Activated CD8-positive, alpha-beta memory T cell treated with anti-CD3 and anti-CD28 coated beads, Interleukin-2, amount 50 U/mL, for 4 hours (primary cell): ENCODE data around the gene AIG1.
"Not testable (repeated sequence)": the region's sequence is repeated elsewhere in the genome, so short reads cannot be mapped to it uniquely, and the experiment has no call there.

Experiments used
- DNase-seq: peaks from one replicate; pipeline ENCODE4 v3.0.0-alpha.2; 2020

Gene AIG1

DNA sequence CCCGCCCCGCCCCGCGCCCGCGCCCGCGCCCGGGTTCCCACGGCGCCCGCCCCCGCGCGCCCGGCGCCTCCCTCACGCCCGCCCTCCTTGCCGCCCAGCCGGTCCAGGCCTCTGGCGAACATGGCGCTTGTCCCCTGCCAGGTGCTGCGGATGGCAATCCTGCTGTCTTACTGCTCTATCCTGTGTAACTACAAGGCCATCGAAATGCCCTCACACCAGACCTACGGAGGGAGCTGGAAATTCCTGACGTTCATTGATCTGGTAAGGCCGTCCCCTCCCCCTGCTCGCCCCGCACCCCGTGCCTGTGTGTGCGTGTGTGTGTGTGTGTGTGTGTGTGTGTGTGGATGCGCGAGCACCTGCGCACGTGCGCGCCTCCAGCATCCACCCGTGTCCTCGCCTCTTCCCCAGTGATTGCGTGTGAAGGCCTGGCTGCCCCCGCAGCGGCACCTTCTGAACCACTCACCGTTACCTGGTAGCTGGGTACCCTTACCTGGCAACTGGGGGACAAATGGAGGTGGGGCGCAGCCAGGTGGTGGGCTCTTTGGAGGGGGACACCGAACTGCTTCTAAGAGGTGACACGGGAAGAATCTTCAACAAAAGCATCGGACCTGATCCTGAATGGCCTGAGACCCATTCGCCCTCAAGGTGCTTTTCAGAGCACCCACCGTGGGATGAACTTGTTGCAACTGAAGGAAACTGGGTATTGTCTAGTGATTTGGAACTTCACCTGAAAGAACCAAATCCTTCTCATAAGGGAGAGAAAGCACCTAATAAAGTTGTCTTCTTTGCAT is at the start of gene AIG1:
AIG1 (plus strand) TSS at position 84 of the 791 bp plus-strand sequence; CDS start at position 121, 37 bp downstream.
- DNase-seq = peak; percentile 67

GRCh38 chr6:143014764-143015163 is 45.9 kb upstream of the AIG1 start:
- no peak for DNase-seq

DNA sequence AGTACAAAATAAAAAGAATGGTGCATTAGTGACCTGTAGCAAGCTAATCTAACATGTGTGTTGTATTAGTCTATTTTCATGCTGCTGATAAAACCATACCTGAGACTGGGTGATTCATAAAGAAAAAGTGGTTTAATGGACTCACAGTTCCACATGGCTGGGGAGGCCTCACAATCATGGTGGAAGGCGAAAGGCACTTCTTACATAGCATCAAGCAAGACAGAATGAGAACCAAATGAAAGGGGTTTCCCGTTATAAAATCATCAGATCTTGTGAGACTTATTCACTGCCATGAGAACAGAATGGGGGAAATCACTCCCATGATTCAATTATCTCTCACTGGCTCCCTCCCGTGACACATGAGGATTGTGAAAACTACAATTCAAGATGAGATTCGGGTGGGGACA is 45.4 kb upstream of the AIG1 start:
- DNase-seq = no peak

GRCh38 chr6:143018955-143019354 is 41.7 kb upstream of the AIG1 start:
- DNase-seq = no peak

GRCh38 chr6:143020862-143021261 is 39.8 kb upstream of the AIG1 start:
- not testable (repeated sequence) for DNase-seq

GRCh38 chr6:143021543-143021942 is 39.1 kb upstream of the AIG1 start:
- no peak for DNase-seq

GRCh38 chr6:143022587-143022986 is 38.1 kb upstream of the AIG1 start:
- no peak for DNase-seq

DNA sequence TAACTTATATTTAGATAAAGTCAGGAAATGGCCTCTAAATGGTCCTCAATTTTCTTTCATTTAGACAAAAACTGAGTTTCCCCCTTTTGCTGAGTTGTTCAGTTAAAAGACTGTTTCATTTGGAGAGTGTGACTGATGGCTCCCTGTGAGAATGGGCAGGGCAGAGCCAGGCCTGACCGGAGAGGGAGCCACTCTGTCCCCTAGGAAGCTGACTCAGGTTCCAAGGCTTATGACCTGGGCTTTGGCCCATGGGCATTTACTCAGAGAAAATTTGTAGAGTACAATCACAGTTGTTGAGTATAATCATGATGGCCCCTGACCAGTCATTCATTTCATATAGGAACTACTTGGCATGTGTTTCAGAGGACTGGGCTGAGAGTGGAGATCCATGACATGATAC is 37.0 kb upstream of the AIG1 start:
- no peak for DNase-seq

GRCh38 chr6:143024977-143025376 is 35.7 kb upstream of the AIG1 start:
- DNase-seq = no peak

DNA sequence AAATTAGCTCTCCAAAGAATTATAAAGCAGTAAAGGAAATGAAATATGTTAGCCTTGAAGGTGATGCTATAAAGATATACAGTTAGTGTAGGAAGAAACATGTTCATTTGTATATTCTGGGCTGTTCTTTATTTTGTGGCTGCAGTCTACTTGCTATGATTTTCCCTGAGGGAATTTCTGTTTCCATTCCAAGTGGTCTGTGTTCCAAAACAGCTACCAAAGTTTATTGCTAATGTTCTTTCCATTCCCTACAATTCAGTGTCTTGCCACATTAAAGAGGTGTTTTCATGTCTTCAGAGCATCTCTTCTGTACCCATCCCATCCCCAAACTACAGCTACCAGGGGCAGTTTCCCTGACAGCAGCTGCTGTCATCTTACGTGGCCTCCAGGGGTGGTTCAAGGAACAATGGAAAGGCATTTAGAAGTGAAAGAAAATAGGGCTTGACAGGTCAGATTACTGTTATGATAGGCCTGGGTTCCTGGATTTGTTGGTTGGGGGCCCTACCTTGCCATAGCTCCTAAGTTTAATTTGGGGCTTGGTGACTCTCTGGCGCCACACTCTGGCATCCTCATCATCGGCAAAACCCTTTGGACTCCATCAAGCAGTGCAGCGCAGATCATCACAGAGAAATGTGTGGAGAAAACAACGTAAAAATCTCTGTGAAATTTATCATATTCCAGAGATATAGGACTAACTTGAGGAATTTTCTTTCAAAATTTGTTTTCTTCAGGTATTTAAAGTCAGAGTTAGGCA is 33.8 kb upstream of the AIG1 start:
- DNase-seq = peak; percentile 49

- no peak for DNase-seq
Measured at GRCh38 chr6:143034689-143035334, 25.9 kb upstream of the AIG1 start.

DNA sequence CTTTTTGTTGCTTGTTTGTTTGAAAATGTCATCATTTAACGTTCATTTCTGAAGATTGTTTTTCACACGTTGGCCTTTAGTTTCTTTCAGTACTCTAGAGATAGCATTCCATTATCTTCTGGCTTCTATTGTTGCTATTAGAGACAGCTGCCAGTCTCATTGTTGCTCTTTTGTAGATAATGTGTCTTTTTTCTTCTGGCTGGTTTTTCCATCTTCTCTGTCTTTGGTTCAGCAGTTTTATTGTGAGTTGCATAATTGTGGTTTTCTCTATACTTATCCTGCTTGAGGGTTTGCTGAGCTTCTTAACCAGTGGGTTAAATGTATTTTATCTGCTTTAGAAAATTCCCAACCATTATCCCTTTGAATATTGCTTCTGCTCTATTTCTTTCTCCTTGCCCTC is 23.2 kb upstream of the AIG1 start:
- DNase-seq = no peak

DNA sequence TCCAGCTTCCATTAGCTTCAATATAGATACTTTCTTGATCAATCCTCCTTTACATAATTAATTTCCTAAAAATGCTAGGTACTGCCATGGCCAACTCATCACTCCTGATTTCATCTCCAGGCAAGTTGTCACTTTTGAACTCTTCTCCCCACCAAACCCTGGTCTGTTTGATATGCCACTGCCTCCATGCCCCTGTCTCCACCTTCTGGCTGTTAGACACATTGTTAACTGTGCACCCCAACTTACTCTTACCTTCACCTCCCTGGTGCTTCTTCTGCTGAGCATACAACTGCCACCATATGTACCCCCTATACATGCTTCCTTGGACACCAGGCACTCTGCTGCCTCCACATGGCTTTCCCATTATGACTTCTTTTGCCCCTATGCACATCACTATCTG is 21.9 kb upstream of the AIG1 start:
- DNase-seq = no peak

GRCh38 chr6:143039548-143039947 is 21.1 kb upstream of the AIG1 start:
- no peak for DNase-seq

DNA sequence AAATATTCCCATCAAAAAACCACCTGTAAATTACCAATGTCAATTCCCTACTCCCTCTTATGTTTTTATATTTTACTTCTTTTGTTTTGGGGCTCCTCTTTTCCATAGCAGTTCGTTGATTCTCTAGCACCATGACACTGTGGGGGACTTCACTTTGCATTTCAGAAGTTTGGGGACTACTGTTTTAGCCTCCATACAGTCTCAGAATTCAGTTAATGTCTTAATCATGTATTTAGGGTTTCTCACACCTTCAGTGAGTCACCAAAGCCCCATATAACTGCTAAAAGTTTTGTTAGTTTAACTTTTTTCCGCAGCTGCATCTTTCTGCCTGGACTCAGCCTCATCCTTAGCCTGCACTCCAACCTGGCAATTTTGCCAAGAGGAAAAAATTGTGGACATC is 20.7 kb upstream of the AIG1 start:
- no peak for DNase-seq

DNA sequence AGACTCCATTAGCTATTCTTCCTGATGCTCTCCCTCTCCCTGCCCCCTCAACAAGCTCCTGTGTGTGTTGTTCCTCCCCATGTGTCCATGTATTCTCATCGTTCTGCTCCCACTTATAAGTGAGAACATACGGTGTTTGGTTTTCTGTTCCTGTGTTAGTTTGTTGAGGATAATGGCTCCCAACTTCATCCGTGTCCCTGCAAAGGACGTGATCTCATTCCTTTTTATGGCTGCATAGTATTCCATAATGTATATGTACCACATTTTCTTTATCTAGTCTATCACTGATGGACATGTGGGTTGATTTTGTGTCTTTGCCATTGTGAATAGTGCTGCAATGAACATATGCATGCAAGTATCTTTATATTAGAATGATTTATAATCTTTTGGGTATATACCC is 16.3 kb upstream of the AIG1 start:
- not testable (repeated sequence) for DNase-seq

DNA sequence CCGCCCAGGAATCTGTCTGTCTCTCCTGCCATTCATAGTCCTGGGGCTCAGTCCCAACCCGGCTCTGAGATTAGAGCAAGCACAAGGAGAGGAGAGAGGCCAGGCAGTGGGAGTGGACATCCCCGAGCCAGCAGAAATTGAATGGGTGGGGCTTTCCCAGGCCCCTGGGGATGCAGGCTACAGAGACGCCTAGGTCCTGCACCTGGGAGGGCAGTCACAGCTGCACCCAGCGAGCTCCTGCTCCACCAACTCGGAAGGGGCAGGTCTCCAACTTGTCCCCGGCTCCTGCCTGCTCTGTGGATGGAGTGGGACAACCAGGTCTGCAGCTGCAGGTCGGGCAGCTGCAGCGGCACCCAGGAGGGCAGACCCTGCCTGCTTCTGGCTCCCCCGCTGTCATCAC is 11.1 kb upstream of the AIG1 start:
- DNase-seq = no peak

DNA sequence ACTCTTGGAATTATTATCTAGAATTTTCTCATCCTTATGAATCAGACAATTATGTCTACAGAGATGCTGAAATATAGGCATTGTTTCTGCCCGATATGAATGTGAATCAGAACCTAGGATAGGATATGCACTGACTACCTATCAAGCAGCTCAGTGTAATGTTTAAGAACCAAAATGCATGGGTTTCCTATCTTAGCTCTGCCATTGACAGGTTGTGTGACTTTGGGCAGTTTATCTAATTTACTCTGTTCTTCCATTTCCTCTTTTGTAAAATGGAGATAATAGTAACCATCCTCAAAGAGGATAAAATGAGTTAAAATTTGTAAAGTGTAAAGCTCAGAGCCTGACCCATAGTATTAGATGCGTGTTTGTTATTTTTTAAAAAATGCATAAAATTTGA is 10.2 kb upstream of the AIG1 start:
- DNase-seq = no peak

DNA sequence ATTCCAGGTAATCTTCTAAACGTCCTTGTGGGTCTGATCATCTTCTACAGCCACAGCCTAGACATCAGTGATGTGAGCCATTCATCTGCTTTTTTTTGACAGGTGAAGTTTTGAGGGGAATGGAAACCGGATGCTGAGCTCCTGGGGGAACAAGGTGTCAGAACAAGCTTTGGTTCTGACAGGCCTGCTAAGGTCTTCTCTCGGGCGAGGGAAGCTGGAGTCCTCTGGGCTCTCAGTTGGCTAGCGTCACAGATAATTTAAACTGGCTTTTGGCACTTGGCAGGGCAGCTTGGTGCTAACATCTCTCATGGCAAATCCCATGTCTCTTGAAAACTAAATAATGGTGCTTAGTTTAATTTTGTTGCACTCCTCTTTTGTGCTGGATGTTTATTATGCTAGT is 8.4 kb upstream of the AIG1 start:
- no peak for DNase-seq

DNA sequence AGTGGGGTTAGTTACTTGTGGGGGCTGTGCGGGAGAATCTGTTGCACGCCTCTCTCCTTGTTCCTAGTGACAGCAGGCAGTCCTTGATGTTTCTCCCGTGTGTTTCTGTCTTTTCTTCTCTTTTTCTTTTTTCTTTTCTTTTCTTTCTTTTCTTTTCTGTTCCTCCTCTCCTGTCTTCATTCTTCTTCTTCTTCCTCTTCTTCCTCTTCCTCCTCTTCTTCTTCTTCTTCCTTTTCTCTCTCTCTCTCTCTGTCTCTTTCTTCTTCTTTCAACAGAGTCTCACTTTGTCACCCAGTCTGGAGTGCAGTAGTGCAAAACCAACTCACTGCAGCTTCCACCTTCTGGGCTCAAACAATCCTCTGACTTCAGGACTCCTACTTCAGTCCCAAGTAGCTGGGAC is 6.8 kb upstream of the AIG1 start:
- DNase-seq = no peak

DNA sequence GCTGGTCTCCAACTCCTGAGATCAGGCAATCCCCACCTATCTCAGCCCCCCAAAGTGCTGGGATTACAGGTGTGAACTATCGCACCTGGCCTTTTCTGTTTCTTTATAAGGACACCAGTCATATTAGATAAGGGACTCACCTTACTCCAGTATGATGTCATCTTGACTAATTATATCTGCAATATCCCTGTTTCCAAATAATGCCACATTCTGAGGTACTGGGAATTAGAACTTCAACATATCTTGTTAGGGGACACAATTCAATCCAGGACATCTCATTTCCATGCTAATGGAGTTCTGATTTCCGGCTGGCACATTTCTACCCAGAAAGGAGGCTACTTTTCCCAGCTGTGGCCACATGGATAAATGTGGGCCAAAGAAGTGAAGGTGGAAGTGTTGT is 6.4 kb upstream of the AIG1 start:
- no peak for DNase-seq

DNA sequence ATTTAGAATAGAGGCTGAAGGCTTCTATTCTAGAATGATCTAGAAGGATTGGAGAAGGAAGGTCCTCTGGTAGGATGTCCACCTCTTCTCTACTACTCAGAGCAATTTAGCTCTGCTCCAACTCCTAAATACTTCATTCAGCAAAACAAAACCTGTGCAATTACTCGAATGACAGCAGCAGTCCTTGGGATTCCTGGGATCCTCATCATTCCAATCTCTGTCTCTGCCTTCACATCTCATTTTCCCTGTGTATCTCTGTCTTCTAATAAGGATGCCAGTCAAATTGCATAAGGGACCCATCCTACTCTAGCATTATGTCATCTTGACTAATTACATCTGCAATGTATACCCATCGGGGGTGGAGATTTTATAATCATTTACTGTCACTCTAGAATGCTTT is 5.5 kb upstream of the AIG1 start:
- no peak for DNase-seq

GRCh38 chr6:143055891-143056290 is 4.8 kb upstream of the AIG1 start:
- DNase-seq = no peak

- DNase-seq = no peak
Measured at GRCh38 chr6:143058987-143059386, 1.7 kb upstream of the AIG1 start.
